Stimulated activated CD8-positive, alpha-beta memory T cell treated with anti-CD3 and anti-CD28 coated beads, Interleukin-15, amount 100 ng/mL, for 48 hours (primary cell): ENCODE results near the gene UBR1.
"Not testable (repeated sequence)": the region's sequence is repeated elsewhere in the genome, so short reads cannot be mapped to it uniquely, and the experiment has no call there.

ENCODE experiments used
- DNase-seq, 2 donors: peaks; one replicate each; pipeline ENCODE4 v3.0.0-alpha.2; 2020; ENCODE audit warnings: low read depth in 2 of 2

Gene UBR1

GRCh38 chr15:43056696-43057095 is 49.1 kb downstream of the UBR1 start:
- no peak for DNase-seq

GRCh38 chr15:43052860-43053259 is 53.0 kb downstream of the UBR1 start:
- no peak for DNase-seq

GRCh38 chr15:43048935-43049334 is 56.9 kb downstream of the UBR1 start:
- DNase-seq: no peak

GRCh38 chr15:43046484-43046883 is 59.4 kb downstream of the UBR1 start:
- DNase-seq: no peak

- no peak for DNase-seq
Measured at GRCh38 chr15:43042885-43043284, 63.0 kb downstream of the UBR1 start.

GRCh38 chr15:43041085-43041484 is 64.8 kb downstream of the UBR1 start:
- DNase-seq: not testable (repeated sequence)

- DNase-seq: not testable (repeated sequence)
Measured at GRCh38 chr15:43035240-43035639, 70.6 kb downstream of the UBR1 start.

GRCh38 chr15:43029476-43029875 is 76.4 kb downstream of the UBR1 start:
- no peak for DNase-seq

GRCh38 chr15:43025150-43025549 is 80.7 kb downstream of the UBR1 start:
- DNase-seq: no peak

- DNase-seq: not testable (repeated sequence)
Measured at GRCh38 chr15:43014671-43015070, 91.2 kb downstream of the UBR1 start.

GRCh38 chr15:43009206-43009605 is 96.6 kb downstream of the UBR1 start:
- DNase-seq: no peak

- DNase-seq: no peak
Measured at GRCh38 chr15:43008150-43008549, 97.7 kb downstream of the UBR1 start.

- DNase-seq: no peak
Measured at GRCh38 chr15:43007551-43007950, 98.3 kb downstream of the UBR1 start.

GRCh38 chr15:43006991-43007390 is 98.8 kb downstream of the UBR1 start:
- DNase-seq: no peak

- not testable (repeated sequence) for DNase-seq
Measured at GRCh38 chr15:43004886-43005595, 100.8 kb downstream of the UBR1 start.

GRCh38 chr15:42999201-42999779 is 106.5 kb downstream of the UBR1 start:
- DNase-seq: no peak

- no peak for DNase-seq
Measured at GRCh38 chr15:42996871-42997270, 109.0 kb downstream of the UBR1 start.

- DNase-seq: no peak
Measured at GRCh38 chr15:42994546-42994945, 111.3 kb downstream of the UBR1 start.

- no peak for DNase-seq
Measured at GRCh38 chr15:42992626-42993025, 113.2 kb downstream of the UBR1 start.

GRCh38 chr15:42986693-42987342 is 119.0 kb downstream of the UBR1 start:
- no peak for DNase-seq

- no peak for DNase-seq
Measured at GRCh38 chr15:42984493-42985034, 121.3 kb downstream of the UBR1 start.

GRCh38 chr15:42979113-42979512 is 126.7 kb downstream of the UBR1 start:
- not testable (repeated sequence) for DNase-seq
